ENCODE measurements around the gene TMBIM1.

Gene TMBIM1

GRCh38 chr2:218256612-218257350 lies 35.5 kb downstream of the TMBIM1 start:
- Histone ChIP-seq H3K56ac (ENCODE audit: low read length) (no peak overlapping the region), H3K36me3 (ENCODE audit: control insufficient read depth, insufficient read depth, low read length) (peaks cover 16% of the 10 kb centered on the region), H3K79me2 (ENCODE audit: control insufficient read depth, insufficient read depth, low read length) (no peaks in the 10 kb centered on the region), H3K23ac (ENCODE audit: low read length) (no peak overlapping the region), H2BK15ac (replicated peaks; ENCODE audit: low read depth) (no peak overlapping the region), H3K4ac (ENCODE audit: low read depth, low read length) (no peak overlapping the region), H2BK5ac (ENCODE audit: low read length) (no peak overlapping the region), H4K8ac (ENCODE audit: low read depth, low read length) (no peak overlapping the region), H2BK120ac (ENCODE audit: low read depth, low read length) (no peak overlapping the region), H3K79me1 (ENCODE audit: low read length) (no peaks in the 10 kb centered on the region), H4K5ac (ENCODE audit: low read length) (no peak overlapping the region), H3K18ac (ENCODE audit: low read length) (no peak overlapping the region), H3K4me1 (ENCODE audit: control insufficient read depth, low read depth, low read length) (no peaks in the 10 kb centered on the region), H2AK5ac (ENCODE audit: low read length) (no peak overlapping the region), H3K27ac (ENCODE audit: low read depth, low read length) (no peak overlapping the region), H3K4me3 (ENCODE audit: low read length) (no peak overlapping the region), H3K4me2 (ENCODE audit: low read length) (no peak overlapping the region), H3K9ac (ENCODE audit: low read length) (no peak overlapping the region), H3K27me3 (ENCODE audit: insufficient read depth, low read length, poor library complexity) (no peaks in the 10 kb centered on the region)
- no peak for DNase-seq
- no CpG with 5 or more reads among the region's 13 CpGs for WGBS (ENCODE audit: extremely low coverage, insufficient coverage, low lambda C conversion rate)

GRCh38 chr2:218255446-218255845 lies 36.9 kb downstream of the TMBIM1 start:
- Histone ChIP-seq H3K79me1 (ENCODE audit: low read length) (no peaks in the 10 kb centered on the region), H3K36me3 (ENCODE audit: control insufficient read depth, insufficient read depth, low read length) (peaks cover 16% of the 10 kb centered on the region), H3K9ac (ENCODE audit: low read length) (no peak overlapping the region), H3K27me3 (ENCODE audit: insufficient read depth, low read length, poor library complexity) (no peaks in the 10 kb centered on the region), H2BK15ac (replicated peaks; ENCODE audit: low read depth) (no peak overlapping the region), H2BK5ac (ENCODE audit: low read length) (no peak overlapping the region), H4K5ac (ENCODE audit: low read length) (no peak overlapping the region), H3K79me2 (ENCODE audit: control insufficient read depth, insufficient read depth, low read length) (no peaks in the 10 kb centered on the region), H3K56ac (ENCODE audit: low read length) (no peak overlapping the region), H3K4me3 (ENCODE audit: low read length) (no peak overlapping the region), H3K4me1 (ENCODE audit: control insufficient read depth, low read depth, low read length) (no peaks in the 10 kb centered on the region), H2BK120ac (ENCODE audit: low read depth, low read length) (no peak overlapping the region), H3K4me2 (ENCODE audit: low read length) (no peak overlapping the region), H3K18ac (ENCODE audit: low read length) (no peak overlapping the region), H3K27ac (ENCODE audit: low read depth, low read length) (no peak overlapping the region), H3K4ac (ENCODE audit: low read depth, low read length) (no peak overlapping the region), H4K8ac (ENCODE audit: low read depth, low read length) (no peak overlapping the region), H2AK5ac (ENCODE audit: low read length) (no peak overlapping the region), H3K23ac (ENCODE audit: low read length) (no peak overlapping the region)
- DNase-seq: no peak
- WGBS (ENCODE audit: extremely low coverage, insufficient coverage, low lambda C conversion rate): no CpG with 5 or more reads among the region's 6 CpGs

GRCh38 chr2:218253232-218253625 lies 39.1 kb downstream of the TMBIM1 start:
- H3K79me2 ChIP-seq (ENCODE audit: control insufficient read depth, insufficient read depth, low read length): no peaks in the 10 kb centered on the region
- no peak overlapping the region for H3K9ac ChIP-seq (ENCODE audit: low read length)
- H3K56ac ChIP-seq (ENCODE audit: low read length): no peak overlapping the region
- H4K5ac ChIP-seq (ENCODE audit: low read length): no peak overlapping the region
- no peak overlapping the region for H4K8ac ChIP-seq (ENCODE audit: low read depth, low read length)
- H2BK5ac ChIP-seq (ENCODE audit: low read length): no peak overlapping the region
- H2BK15ac ChIP-seq (replicated peaks; ENCODE audit: low read depth): no peak overlapping the region
- no peak overlapping the region for H3K4me3 ChIP-seq (ENCODE audit: low read length)
- no peak overlapping the region for H3K27ac ChIP-seq (ENCODE audit: low read depth, low read length)
- H2BK120ac ChIP-seq (ENCODE audit: low read depth, low read length): no peak overlapping the region
- H3K4ac ChIP-seq (ENCODE audit: low read depth, low read length): no peak overlapping the region
- no peak for DNase-seq
- no peaks in the 10 kb centered on the region for H3K79me1 ChIP-seq (ENCODE audit: low read length)
- H3K36me3 ChIP-seq (ENCODE audit: control insufficient read depth, insufficient read depth, low read length): peaks cover 29% of the 10 kb centered on the region
- H2AK5ac ChIP-seq (ENCODE audit: low read length): no peak overlapping the region
- no peak overlapping the region for H3K18ac ChIP-seq (ENCODE audit: low read length)
- no peaks in the 10 kb centered on the region for H3K4me1 ChIP-seq (ENCODE audit: control insufficient read depth, low read depth, low read length)
- no CpG with 5 or more reads among the region's 5 CpGs for whole genome bisulfite sequencing (ENCODE audit: extremely low coverage, insufficient coverage, low lambda C conversion rate)
- H3K23ac ChIP-seq (ENCODE audit: low read length): no peak overlapping the region
- H3K4me2 ChIP-seq (ENCODE audit: low read length): no peak overlapping the region
- H3K27me3 ChIP-seq (ENCODE audit: insufficient read depth, low read length, poor library complexity): no peaks in the 10 kb centered on the region

GRCh38 chr2:218252509-218253231 lies 39.6 kb downstream of the TMBIM1 start:
- Histone ChIP-seq H2BK15ac (replicated peaks; ENCODE audit: low read depth) (no peak overlapping the region), H3K79me1 (ENCODE audit: low read length) (no peaks in the 10 kb centered on the region), H4K5ac (ENCODE audit: low read length) (no peak overlapping the region), H3K18ac (ENCODE audit: low read length) (no peak overlapping the region), H3K4me2 (ENCODE audit: low read length) (no peak overlapping the region), H3K9ac (ENCODE audit: low read length) (no peak overlapping the region), H3K4ac (ENCODE audit: low read depth, low read length) (no peak overlapping the region), H3K79me2 (ENCODE audit: control insufficient read depth, insufficient read depth, low read length) (no peaks in the 10 kb centered on the region), H3K4me1 (ENCODE audit: control insufficient read depth, low read depth, low read length) (no peaks in the 10 kb centered on the region), H3K56ac (ENCODE audit: low read length) (no peak overlapping the region), H2AK5ac (ENCODE audit: low read length) (no peak overlapping the region), H3K23ac (ENCODE audit: low read length) (no peak overlapping the region), H2BK120ac (ENCODE audit: low read depth, low read length) (no peak overlapping the region), H2BK5ac (ENCODE audit: low read length) (no peak overlapping the region), H3K27ac (ENCODE audit: low read depth, low read length) (no peak overlapping the region), H3K36me3 (ENCODE audit: control insufficient read depth, insufficient read depth, low read length) (peaks cover 31% of the 10 kb centered on the region), H3K4me3 (ENCODE audit: low read length) (no peak overlapping the region), H3K27me3 (ENCODE audit: insufficient read depth, low read length, poor library complexity) (no peaks in the 10 kb centered on the region), H4K8ac (ENCODE audit: low read depth, low read length) (no peak overlapping the region)
- no CpG with 5 or more reads among the region's 7 CpGs for WGBS (ENCODE audit: extremely low coverage, insufficient coverage, low lambda C conversion rate)
- no peak for DNase-seq

- no peaks in the 10 kb centered on the region for H3K4me1 ChIP-seq (ENCODE audit: control insufficient read depth, low read depth, low read length)
- no peak overlapping the region for H2BK5ac ChIP-seq (ENCODE audit: low read length)
- DNase-seq: no peak
- H3K23ac ChIP-seq (ENCODE audit: low read length): no peak overlapping the region
- H4K5ac ChIP-seq (ENCODE audit: low read length): no peak overlapping the region
- no peak overlapping the region for H2BK120ac ChIP-seq (ENCODE audit: low read depth, low read length)
- no peak overlapping the region for H2BK15ac ChIP-seq (replicated peaks; ENCODE audit: low read depth)
- H3K56ac ChIP-seq (ENCODE audit: low read length): no peak overlapping the region
- no peak overlapping the region for H2AK5ac ChIP-seq (ENCODE audit: low read length)
- no peaks in the 10 kb centered on the region for H3K79me2 ChIP-seq (ENCODE audit: control insufficient read depth, insufficient read depth, low read length)
- no peak overlapping the region for H3K18ac ChIP-seq (ENCODE audit: low read length)
- H3K79me1 ChIP-seq (ENCODE audit: low read length): no peaks in the 10 kb centered on the region
- no peak overlapping the region for H3K4me2 ChIP-seq (ENCODE audit: low read length)
- no peak overlapping the region for H4K8ac ChIP-seq (ENCODE audit: low read depth, low read length)
- no peak overlapping the region for H3K4me3 ChIP-seq (ENCODE audit: low read length)
- H3K36me3 ChIP-seq (ENCODE audit: control insufficient read depth, insufficient read depth, low read length): peaks cover 38% of the 10 kb centered on the region
- WGBS (ENCODE audit: extremely low coverage, insufficient coverage, low lambda C conversion rate): no CpG with 5 or more reads among the region's 13 CpGs
- no peak overlapping the region for H3K27ac ChIP-seq (ENCODE audit: low read depth, low read length)
- H3K9ac ChIP-seq (ENCODE audit: low read length): no peak overlapping the region
- no peak overlapping the region for H3K4ac ChIP-seq (ENCODE audit: low read depth, low read length)
- H3K27me3 ChIP-seq (ENCODE audit: insufficient read depth, low read length, poor library complexity): no peaks in the 10 kb centered on the region
Measured at GRCh38 chr2:218249691-218250090, 42.6 kb downstream of the TMBIM1 start.

Measured in mesendoderm (in vitro differentiated cells).